ENCODE results near the gene AQP2. TPM values are rescaled to one million over a fixed set of nuclear protein-coding genes. Genes with fewer than 3 reads are reported as not detected.

The AQP2 gene
- total RNA-seq, 1 experiment from 2014 or later: not detected

GRCh38 chr12:49934505-49934904 lies 16.0 kb upstream of the AQP2 start:
- BruUV-seq (replicated peaks): no TSS peak
- Histone ChIP-seq H3K4me1 (ENCODE audit: control insufficient read depth in 1 of 2, insufficient read depth in 2 of 2, low read length in 2 of 2) (no peaks in the 10 kb centered on the region; a peak in 1 of 4 replicates), H3K36me3 (ENCODE audit: control insufficient read depth in 1 of 2, insufficient read depth in 2 of 2, low read length in 2 of 2) (no peaks in the 10 kb centered on the region), H3K79me2 (ENCODE audit: insufficient read depth, low read length) (no peaks in the 10 kb centered on the region), H3K9me3 (ENCODE audit: control insufficient read depth in 1 of 2, insufficient read depth in 1 of 2, low read depth in 1 of 2, low read length in 2 of 2) (no peaks in the 10 kb centered on the region), H3K9ac (ENCODE audit: low read length) (no peak overlapping the region), H3K27me3 (ENCODE audit: insufficient read depth, low read length) (no peaks in the 10 kb centered on the region), H2AFZ (ENCODE audit: low read depth, low read length, poor library complexity, severe bottlenecking) (no peak overlapping the region), H3K4me2 (ENCODE audit: low read length) (no peak overlapping the region), H3K9me2 (ENCODE audit: insufficient read depth) (no peaks in the 10 kb centered on the region), H3K4me3 (replicated peaks in 1 of 2; ENCODE audit: low read depth in 1 of 2, low read length in 2 of 2) (no peak overlapping the region), H4K20me1 (ENCODE audit: insufficient read depth) (no peaks in the 10 kb centered on the region), H3K27ac (ENCODE audit: low read depth, low read length) (no peak overlapping the region)
- no peak for TF ChIP-seq JUND (IDR thresholded peaks at IDR 0.05)
- TF ChIP-seq EZH2phosphoT487 (IDR thresholded peaks at IDR 0.05; ENCODE audit: borderline replicate concordance): no peak
- TF ChIP-seq, protein P1, sequence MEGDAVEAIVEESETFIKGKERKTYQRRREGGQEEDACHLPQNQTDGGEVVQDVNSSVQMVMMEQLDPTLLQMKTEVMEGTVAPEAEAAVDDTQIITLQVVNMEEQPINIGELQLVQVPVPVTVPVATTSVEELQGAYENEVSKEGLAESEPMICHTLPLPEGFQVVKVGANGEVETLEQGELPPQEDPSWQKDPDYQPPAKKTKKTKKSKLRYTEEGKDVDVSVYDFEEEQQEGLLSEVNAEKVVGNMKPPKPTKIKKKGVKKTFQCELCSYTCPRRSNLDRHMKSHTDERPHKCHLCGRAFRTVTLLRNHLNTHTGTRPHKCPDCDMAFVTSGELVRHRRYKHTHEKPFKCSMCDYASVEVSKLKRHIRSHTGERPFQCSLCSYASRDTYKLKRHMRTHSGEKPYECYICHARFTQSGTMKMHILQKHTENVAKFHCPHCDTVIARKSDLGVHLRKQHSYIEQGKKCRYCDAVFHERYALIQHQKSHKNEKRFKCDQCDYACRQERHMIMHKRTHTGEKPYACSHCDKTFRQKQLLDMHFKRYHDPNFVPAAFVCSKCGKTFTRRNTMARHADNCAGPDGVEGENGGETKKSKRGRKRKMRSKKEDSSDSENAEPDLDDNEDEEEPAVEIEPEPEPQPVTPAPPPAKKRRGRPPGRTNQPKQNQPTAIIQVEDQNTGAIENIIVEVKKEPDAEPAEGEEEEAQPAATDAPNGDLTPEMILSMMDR (IDR thresholded peaks at IDR 0.05 in 2 of 3, conservative IDR thresholded peaks at IDR 0.05 in 1 of 3; ENCODE audit: borderline replicate concordance in 1 of 3, insufficient read depth in 1 of 3, low read depth in 2 of 3, low read length in 2 of 3): no peak
- TF ChIP-seq, protein P2, sequence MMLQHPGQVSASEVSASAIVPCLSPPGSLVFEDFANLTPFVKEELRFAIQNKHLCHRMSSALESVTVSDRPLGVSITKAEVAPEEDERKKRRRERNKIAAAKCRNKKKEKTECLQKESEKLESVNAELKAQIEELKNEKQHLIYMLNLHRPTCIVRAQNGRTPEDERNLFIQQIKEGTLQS (IDR thresholded peaks at IDR 0.05): no peak
- no peak for TF ChIP-seq POLR2AphosphoS5 (IDR thresholded peaks at IDR 0.05; ENCODE audit: low read depth, low read length)
- no peak for TF ChIP-seq EGR1 (IDR thresholded peaks at IDR 0.05; ENCODE audit: low read depth)
- no peak for TF ChIP-seq SP1 (IDR thresholded peaks at IDR 0.05; ENCODE audit: low read depth)
- no peak for TF ChIP-seq RAD21 (IDR thresholded peaks at IDR 0.05; ENCODE audit: low read depth)
- ChIA-PET POLR2A (no interaction called here), RAD21 (ENCODE audit: low non-redundant PET in 1 of 2, low total read pairs in 2 of 2, uncharacterized antibody in 2 of 2, unreplicated experiment in 2 of 2) (no interaction called here), CTCF (interaction anchor here (8.3 kb wide), 1 partner anchor 11 kb away, joined by 44 read pairs; no protein-coding TSS in a partner anchor)
- ATAC-seq (no peak), DNase-seq (ENCODE audit: low read depth, low spot score) (no peak)
- intact Hi-C loops (cut with micrococcal nuclease): no loop called here

DNA sequence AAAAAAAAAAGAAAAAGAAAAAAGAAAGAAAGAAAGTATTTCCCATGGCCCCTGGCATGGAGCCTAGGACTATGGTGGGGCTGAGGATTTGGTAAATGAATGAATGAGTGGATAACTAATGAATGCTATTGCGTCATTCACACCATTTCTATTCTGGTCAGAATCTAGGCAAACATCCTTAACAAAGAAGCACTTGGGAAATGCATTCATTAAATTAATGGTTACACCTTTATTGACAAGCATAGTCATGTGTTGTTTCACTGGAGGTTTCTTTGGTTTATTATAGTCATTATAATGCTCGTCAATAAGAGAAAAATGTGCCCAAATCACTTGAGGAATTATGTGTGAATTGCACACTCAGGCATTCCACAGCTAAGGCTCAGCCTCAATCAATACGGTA lies 13.6 kb upstream of the AQP2 start:
- RAD21 ChIA-PET (ENCODE audit: low non-redundant PET in 1 of 2, low total read pairs in 2 of 2, uncharacterized antibody in 2 of 2, unreplicated experiment in 2 of 2): no interaction called here
- Histone ChIP-seq H3K9ac (ENCODE audit: low read length) (no peak overlapping the region), H3K4me2 (ENCODE audit: low read length) (no peak overlapping the region), H3K79me2 (ENCODE audit: insufficient read depth, low read length) (no peaks in the 10 kb centered on the region), H3K4me1 (ENCODE audit: control insufficient read depth in 1 of 2, insufficient read depth in 2 of 2, low read length in 2 of 2) (no peaks in the 10 kb centered on the region; a peak in 1 of 4 replicates), H3K27me3 (ENCODE audit: insufficient read depth, low read length) (no peaks in the 10 kb centered on the region), H3K9me3 (ENCODE audit: control insufficient read depth in 1 of 2, insufficient read depth in 1 of 2, low read depth in 1 of 2, low read length in 2 of 2) (no peaks in the 10 kb centered on the region), H3K27ac (ENCODE audit: low read depth, low read length) (no peak overlapping the region), H3K9me2 (ENCODE audit: insufficient read depth) (no peaks in the 10 kb centered on the region), H4K20me1 (ENCODE audit: insufficient read depth) (no peaks in the 10 kb centered on the region), H3K4me3 (replicated peaks in 1 of 2; ENCODE audit: low read depth in 1 of 2, low read length in 2 of 2) (no peak overlapping the region), H3K36me3 (ENCODE audit: control insufficient read depth in 1 of 2, insufficient read depth in 2 of 2, low read length in 2 of 2) (no peaks in the 10 kb centered on the region), H2AFZ (ENCODE audit: low read depth, low read length, poor library complexity, severe bottlenecking) (no peak overlapping the region)
- intact Hi-C loops (cut with micrococcal nuclease): no loop called here
- CTCF ChIA-PET: interaction anchor here (8.3 kb wide), 1 partner anchor 9 kb away, joined by 44 read pairs; no protein-coding TSS in a partner anchor
- POLR2A ChIA-PET: no interaction called here
- no peak for ATAC-seq
- no TSS peak for BruUV-seq (replicated peaks)
- no peak for DNase-seq (ENCODE audit: low read depth, low spot score)
- TF ChIP-seq YY1 (IDR thresholded peaks at IDR 0.05; ENCODE audit: extremely low read depth, insufficient replicate concordance, low read depth, low read length): no peak
- TF ChIP-seq EZH2phosphoT487 (IDR thresholded peaks at IDR 0.05; ENCODE audit: borderline replicate concordance): no peak
- TF ChIP-seq CEBPB (IDR thresholded peaks at IDR 0.05; ENCODE audit: low read depth): no peak
- TF ChIP-seq, protein P1 (IDR thresholded peaks at IDR 0.05 in 2 of 3, conservative IDR thresholded peaks at IDR 0.05 in 1 of 3; ENCODE audit: borderline replicate concordance in 1 of 3, insufficient read depth in 1 of 3, low read depth in 2 of 3, low read length in 2 of 3): no peak
- TF ChIP-seq FOSL1 (IDR thresholded peaks at IDR 0.05; ENCODE audit: low read depth): no peak
- TF ChIP-seq POLR2A (IDR thresholded peaks at IDR 0.05; ENCODE audit: borderline replicate concordance, extremely low read depth, insufficient read depth, insufficient read length): no peak
- no peak for TF ChIP-seq ELF1 (IDR thresholded peaks at IDR 0.05; ENCODE audit: borderline replicate concordance, low read depth)
- no peak for TF ChIP-seq ZNF274 (IDR thresholded peaks at IDR 0.05; ENCODE audit: low read depth, low read length)
- no peak for TF ChIP-seq SRF (IDR thresholded peaks at IDR 0.05; ENCODE audit: low read depth)
- no peak for TF ChIP-seq ZFX (IDR thresholded peaks at IDR 0.05)

All from HCT116 (cell line).